GM12873 (cell line): ENCODE results near the gene FRK.

ENCODE experiments used
- CTCF ChIP-seq: IDR thresholded peaks from 2 replicates; pipeline ENCODE4 v1.5.1; 2012; ENCODE audit warnings: low read depth, mild to moderate bottlenecking, moderate library complexity, low read length, control low read depth; ENCODE audit not compliant: insufficient read depth; ENCODE audit errors: missing control alignments

Gene FRK

GRCh38 chr6:115902436-115902835, 158.3 kb downstream of the FRK start:
- no peak for TF ChIP-seq CTCF

GRCh38 chr6:115901896-115902295, 158.8 kb downstream of the FRK start:
- TF ChIP-seq CTCF: no peak

- TF ChIP-seq CTCF: no peak
Measured at GRCh38 chr6:115899730-115900282, 160.9 kb downstream of the FRK start.

- no peak for TF ChIP-seq CTCF
Measured at GRCh38 chr6:115898246-115898645, 162.4 kb downstream of the FRK start.

- peak; percentile 69 for TF ChIP-seq CTCF
Measured at GRCh38 chr6:115896538-115897129, 164.1 kb downstream of the FRK start.

GRCh38 chr6:115894426-115894992, 166.2 kb downstream of the FRK start:
- TF ChIP-seq CTCF: no peak

- TF ChIP-seq CTCF: no peak
Measured at GRCh38 chr6:115891750-115892149, 168.9 kb downstream of the FRK start.
